Activated naive CD4-positive, alpha-beta T cell treated with anti-CD3 and anti-CD28 coated beads, Interleukin-2, amount 10 ng/mL, durations not matched to agents 7 days and 5 days (primary cell): Measurements from ENCODE around the gene BCAS2.

ENCODE experiments used
- CTCF ChIA-PET: fragments of 350-600 bp; sonication (Branson Sonifier 250); formaldehyde crosslinking; loops from one replicate; lab custom pipeline; 2021; ENCODE audit warnings: antibody characterized with exemption; lab: Charles Lee
- DNase-seq: peaks from one replicate; pipeline ENCODE4 v3.0.0-alpha.2; 2020
- H3K27ac Mint-ChIP-seq: one replicate; pipeline ENCODE4 v1.8.0; 2021; ENCODE audit warnings: mild to moderate bottlenecking, moderate library complexity, mixed read lengths
- H3K27me3 Mint-ChIP-seq: one replicate; pipeline ENCODE4 v1.8.0; 2021; ENCODE audit warnings: mild to moderate bottlenecking, mixed read lengths
- H3K36me3 Mint-ChIP-seq: one replicate; pipeline ENCODE4 v1.8.0; 2021; ENCODE audit warnings: mixed read lengths
- H3K4me1 Mint-ChIP-seq: one replicate; pipeline ENCODE4 v1.8.0; 2021; ENCODE audit warnings: mixed read lengths
- H3K4me3 Mint-ChIP-seq: one replicate; pipeline ENCODE4 v1.8.0; 2021; ENCODE audit warnings: mild to moderate bottlenecking, moderate library complexity, mixed read lengths
- H3K9me3 Mint-ChIP-seq: one replicate; pipeline ENCODE4 v1.8.0; 2021; ENCODE audit warnings: mixed read lengths

BCAS2 gene

DNA sequence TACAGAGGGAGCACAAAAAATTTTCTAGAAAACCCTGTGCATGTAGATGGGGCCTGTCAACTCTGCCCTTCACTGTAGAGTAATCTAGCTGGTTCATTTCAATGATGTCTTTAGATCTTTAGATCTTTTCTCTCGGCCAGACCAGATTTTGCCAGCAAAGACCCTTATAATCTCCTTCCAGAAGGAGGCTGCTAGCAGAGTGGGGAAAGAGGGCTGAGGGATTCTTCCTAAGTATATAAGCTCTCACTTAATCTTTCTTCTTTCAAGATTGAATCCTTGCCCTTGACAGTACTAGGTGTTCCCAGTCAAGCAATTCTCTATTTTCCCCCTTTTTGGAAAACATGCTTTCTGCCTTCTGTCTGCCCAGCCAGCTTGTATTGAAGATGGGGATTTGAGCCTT is 34.3 kb downstream of the BCAS2 start:
- Mint-ChIP-seq H3K4me3 (no peak overlapping the region), H3K9me3 (no peaks in the 10 kb centered on the region), H3K36me3 (no peaks in the 10 kb centered on the region), H3K4me1 (no peaks in the 10 kb centered on the region), H3K27ac (no peak overlapping the region), H3K27me3 (peaks cover 9% of the 10 kb centered on the region)
- DNase-seq = no peak
- CTCF ChIA-PET = interaction anchor here (0.5 kb wide), 1 partner anchor 142 kb away, joined by 3 read pairs; no protein-coding TSS in a partner anchor

DNA sequence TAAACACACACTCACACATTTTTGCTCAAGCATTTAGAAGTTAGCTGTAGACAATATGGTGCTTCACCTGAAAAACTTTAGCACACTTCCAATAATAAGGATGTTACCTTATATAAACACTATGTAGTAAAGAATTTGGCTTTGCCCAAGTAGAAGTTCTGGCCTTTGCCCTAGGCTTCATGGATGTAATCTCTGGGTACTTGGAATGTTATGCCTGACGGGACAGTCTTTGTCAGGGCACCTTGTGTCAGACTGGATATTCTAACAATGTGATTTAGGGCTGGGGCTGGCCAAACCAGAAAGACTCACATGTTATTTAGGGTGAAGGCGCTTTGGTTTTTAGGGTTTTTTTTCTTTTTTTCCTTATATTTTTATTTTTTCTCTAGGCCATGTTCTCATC is 35.6 kb downstream of the BCAS2 start:
- no peaks in the 10 kb centered on the region for H3K36me3 Mint-ChIP-seq
- H3K27me3 Mint-ChIP-seq = peaks cover 9% of the 10 kb centered on the region
- no peak for DNase-seq
- H3K4me3 Mint-ChIP-seq = no peak overlapping the region
- no peaks in the 10 kb centered on the region for H3K9me3 Mint-ChIP-seq
- CTCF ChIA-PET = no interaction called here
- H3K4me1 Mint-ChIP-seq = no peaks in the 10 kb centered on the region
- H3K27ac Mint-ChIP-seq = no peak overlapping the region

GRCh38 chr1:114545315-114545714 is 36.1 kb downstream of the BCAS2 start:
- H3K36me3 Mint-ChIP-seq = no peaks in the 10 kb centered on the region
- H3K4me1 Mint-ChIP-seq = no peaks in the 10 kb centered on the region
- H3K4me3 Mint-ChIP-seq = no peak overlapping the region
- CTCF ChIA-PET = no interaction called here
- H3K27ac Mint-ChIP-seq = no peak overlapping the region
- H3K9me3 Mint-ChIP-seq = no peaks in the 10 kb centered on the region
- peaks cover 9% of the 10 kb centered on the region for H3K27me3 Mint-ChIP-seq
- no peak for DNase-seq

GRCh38 chr1:114540821-114541220 is 40.6 kb downstream of the BCAS2 start:
- no peaks in the 10 kb centered on the region for H3K4me1 Mint-ChIP-seq
- no peak overlapping the region for H3K27ac Mint-ChIP-seq
- peaks cover 10% of the 10 kb centered on the region for H3K27me3 Mint-ChIP-seq
- H3K36me3 Mint-ChIP-seq = no peaks in the 10 kb centered on the region
- H3K9me3 Mint-ChIP-seq = no peaks in the 10 kb centered on the region
- no peak overlapping the region for H3K4me3 Mint-ChIP-seq
- DNase-seq = no peak
- CTCF ChIA-PET = no interaction called here

DNA sequence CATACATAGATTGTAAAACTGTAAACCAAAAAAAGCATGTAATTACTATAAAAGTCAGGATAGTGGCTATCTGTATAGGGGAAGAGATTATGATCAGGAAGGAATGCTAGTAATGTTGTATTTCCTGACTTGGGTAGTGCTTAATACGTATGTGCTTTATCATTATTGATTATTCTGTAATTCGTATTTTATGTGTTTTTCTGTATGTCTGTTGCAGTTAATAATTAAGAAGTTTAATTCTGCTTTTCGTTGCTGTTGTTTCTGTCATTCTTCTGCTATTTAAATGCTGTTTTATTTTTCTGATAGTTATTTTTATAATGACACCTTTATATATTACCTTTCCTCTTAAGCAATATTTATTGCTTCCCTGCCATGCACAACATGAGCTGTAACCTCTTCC is 41.1 kb downstream of the BCAS2 start:
- H3K27me3 Mint-ChIP-seq = peaks cover 11% of the 10 kb centered on the region
- no peaks in the 10 kb centered on the region for H3K36me3 Mint-ChIP-seq
- no peak overlapping the region for H3K27ac Mint-ChIP-seq
- CTCF ChIA-PET = no interaction called here
- H3K9me3 Mint-ChIP-seq = no peaks in the 10 kb centered on the region
- H3K4me1 Mint-ChIP-seq = no peaks in the 10 kb centered on the region
- DNase-seq = no peak
- H3K4me3 Mint-ChIP-seq = no peak overlapping the region

DNA sequence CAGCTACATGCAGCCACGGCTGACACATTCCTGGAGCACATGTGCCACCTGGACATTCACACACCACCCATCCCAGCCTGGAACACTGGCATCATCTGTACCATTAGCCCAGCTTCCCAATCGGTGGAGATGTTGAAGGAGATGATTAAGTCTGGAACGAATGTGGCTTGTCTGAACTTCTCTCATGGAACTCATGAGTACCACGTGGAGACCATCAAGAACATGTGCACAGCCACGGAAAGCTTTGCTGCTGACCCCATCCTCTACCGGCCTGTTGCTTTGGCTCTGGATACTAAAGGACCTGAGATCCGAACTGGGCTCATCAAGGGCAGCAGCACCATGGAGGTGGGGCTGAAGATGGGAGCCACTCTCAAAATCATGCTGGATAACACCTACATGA is 45.4 kb downstream of the BCAS2 start:
- CTCF ChIA-PET = no interaction called here
- Mint-ChIP-seq H3K9me3 (no peaks in the 10 kb centered on the region), H3K4me1 (no peaks in the 10 kb centered on the region), H3K36me3 (no peaks in the 10 kb centered on the region), H3K27ac (no peak overlapping the region), H3K27me3 (peaks cover 7% of the 10 kb centered on the region), H3K4me3 (no peak overlapping the region)
- no peak for DNase-seq

- Mint-ChIP-seq H3K27ac (no peak overlapping the region), H3K4me1 (no peaks in the 10 kb centered on the region), H3K27me3 (peaks cover 7% of the 10 kb centered on the region), H3K4me3 (no peak overlapping the region), H3K9me3 (no peaks in the 10 kb centered on the region), H3K36me3 (no peaks in the 10 kb centered on the region)
- CTCF ChIA-PET = no interaction called here
- no peak for DNase-seq
Measured at GRCh38 chr1:114535401-114535800, 46.0 kb downstream of the BCAS2 start.

GRCh38 chr1:114531094-114531493 is 50.3 kb downstream of the BCAS2 start:
- Mint-ChIP-seq H3K27me3 (peaks cover 4% of the 10 kb centered on the region), H3K4me3 (no peak overlapping the region), H3K36me3 (no peaks in the 10 kb centered on the region), H3K4me1 (no peaks in the 10 kb centered on the region), H3K9me3 (no peaks in the 10 kb centered on the region), H3K27ac (no peak overlapping the region)
- CTCF ChIA-PET = no interaction called here
- DNase-seq = no peak

GRCh38 chr1:114530224-114530623 is 51.2 kb downstream of the BCAS2 start:
- DNase-seq = no peak
- Mint-ChIP-seq H3K4me1 (no peaks in the 10 kb centered on the region), H3K27me3 (no peaks in the 10 kb centered on the region), H3K36me3 (no peaks in the 10 kb centered on the region), H3K9me3 (no peaks in the 10 kb centered on the region), H3K27ac (no peak overlapping the region), H3K4me3 (no peak overlapping the region)
- CTCF ChIA-PET = no interaction called here

DNA sequence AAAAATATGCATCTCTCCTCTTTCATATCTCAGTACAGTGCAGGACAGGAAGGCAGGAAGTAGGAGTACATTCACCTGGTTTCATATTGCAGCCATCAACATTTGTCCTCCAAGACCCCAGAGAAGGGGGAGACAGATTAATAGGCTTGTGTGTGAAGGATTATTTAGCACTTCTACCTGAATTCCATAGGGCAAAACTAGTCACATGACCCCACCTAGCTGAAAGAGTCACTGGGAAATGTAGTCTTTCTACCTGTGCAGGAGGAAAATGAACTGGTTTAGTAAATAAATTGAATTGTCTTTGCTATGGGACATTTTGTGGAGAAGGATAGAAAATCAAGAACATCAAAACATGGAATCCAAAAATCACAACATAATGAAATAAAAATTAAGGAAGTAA is 56.5 kb downstream of the BCAS2 start:
- Mint-ChIP-seq H3K4me3 (no peak overlapping the region), H3K27ac (no peak overlapping the region), H3K9me3 (no peaks in the 10 kb centered on the region), H3K4me1 (no peaks in the 10 kb centered on the region), H3K27me3 (peaks cover 18% of the 10 kb centered on the region), H3K36me3 (no peaks in the 10 kb centered on the region)
- DNase-seq = no peak
- CTCF ChIA-PET = interaction anchor here (1.1 to 2.0 kb wide), 2 partner anchors 13 to 178 kb away, joined by 3 to 5 read pairs; no protein-coding TSS in a partner anchor

DNA sequence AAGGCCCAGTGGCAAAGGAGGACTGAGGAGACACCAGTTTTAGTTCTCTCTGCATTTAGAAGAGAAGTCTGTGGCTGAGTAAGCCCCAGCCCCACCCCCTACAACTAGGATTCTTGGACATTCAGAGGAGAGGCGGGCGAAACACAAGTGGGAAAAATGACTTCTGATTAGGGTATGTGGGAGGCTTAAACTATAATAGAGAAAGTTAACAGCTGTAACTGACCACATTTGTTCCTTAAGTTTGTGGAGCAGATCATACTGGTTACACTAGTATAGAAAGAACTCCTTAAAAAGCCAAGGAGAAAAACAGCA is 59.2 kb downstream of the BCAS2 start:
- Mint-ChIP-seq H3K4me1 (no peaks in the 10 kb centered on the region), H3K27ac (no peak overlapping the region), H3K27me3 (peaks cover 32% of the 10 kb centered on the region), H3K36me3 (no peaks in the 10 kb centered on the region), H3K9me3 (no peaks in the 10 kb centered on the region), H3K4me3 (no peak overlapping the region)
- DNase-seq = no peak
- CTCF ChIA-PET = no interaction called here

DNA sequence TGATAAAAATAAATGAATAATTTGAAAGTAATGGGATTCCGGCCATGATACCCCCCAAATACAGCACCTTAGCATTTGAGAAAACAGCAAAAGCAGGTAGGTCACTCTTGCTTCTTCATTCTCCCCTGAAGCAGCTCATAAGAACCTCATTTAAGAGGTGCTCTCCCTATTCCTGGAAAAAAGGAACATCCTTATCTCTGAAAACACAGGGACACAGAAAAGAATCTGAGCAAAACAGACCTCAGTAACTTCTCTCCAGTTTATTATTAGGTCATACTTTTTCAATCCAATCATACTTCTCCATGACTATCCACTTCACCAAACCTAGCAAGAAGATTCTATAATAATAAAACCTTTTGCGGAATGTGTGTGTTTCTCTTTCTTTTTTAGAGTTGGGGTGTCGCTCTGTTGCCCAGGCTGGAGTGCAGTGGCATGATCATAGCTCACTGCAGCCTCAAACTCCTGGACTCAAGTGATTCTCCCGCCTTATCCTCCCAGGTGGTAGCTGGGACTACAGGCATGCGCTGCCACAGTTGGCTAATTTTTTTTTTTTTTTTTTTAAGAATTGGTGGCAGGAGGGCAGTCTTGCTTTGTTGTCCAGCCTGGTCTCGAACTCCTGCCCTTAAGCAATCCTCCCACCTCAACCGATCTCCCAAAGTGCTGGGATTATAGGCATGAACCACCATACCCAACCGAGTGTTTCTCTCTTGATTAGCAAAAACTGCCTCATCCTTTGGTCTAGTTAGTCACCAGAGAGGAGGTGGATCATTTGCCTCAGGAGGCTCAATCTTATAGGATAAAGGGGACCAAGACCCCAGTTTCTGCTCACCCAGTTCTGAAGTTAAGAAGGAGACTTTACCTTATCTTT is 59.8 kb downstream of the BCAS2 start:
- Mint-ChIP-seq H3K27ac (no peak overlapping the region), H3K9me3 (no peaks in the 10 kb centered on the region), H3K27me3 (peaks cover 35% of the 10 kb centered on the region), H3K4me3 (no peak overlapping the region), H3K36me3 (no peaks in the 10 kb centered on the region), H3K4me1 (no peaks in the 10 kb centered on the region)
- CTCF ChIA-PET = no interaction called here
- no peak for DNase-seq
